IMR-90 (cell line): Measurements from ENCODE around the gene KCNH5. TPM values are rescaled to one million over a fixed set of nuclear protein-coding genes. Genes with fewer than 3 reads are reported as not detected.

Experiments
- ATAC-seq: fragments of 200-7000 bp; cut with Tn5 transposase; 2 replicates; pipeline ENCODE4 v1.9.1; 2020; ENCODE audit warnings: low read depth, mild to moderate bottlenecking, moderate library complexity
- BruUV-seq: library from RNA; stranded (reverse); fragments of 400-500 nt; replicated peaks from 2 replicates; lab custom pipeline; 2021; lab: Mats Ljungman, UMichigan
- CTCF ChIA-PET: fragments of 300-600 bp; formaldehyde crosslinking; extraction: SDS; loops from one replicate; lab custom pipeline; 2021; ENCODE audit warnings: antibody characterized with exemption; lab: Yijun Ruan, JAX
- POLR2A ChIA-PET: fragments of 300-600 bp; sonication (Branson Sonifier 250); formaldehyde crosslinking; loops from one replicate; lab custom pipeline; 2022; ENCODE audit warnings: antibody characterized with exemption; ENCODE audit not compliant: unreplicated experiment; lab: Charles Lee
- DNase-seq: peaks from one replicate; pipeline ENCODE4 v3.0.0; 2013
- H2AFZ ChIP-seq: replicated peaks from 2 replicates; pipeline ENCODE3; 2013; ENCODE audit warnings: low read length, mild to moderate bottlenecking; ENCODE audit not compliant: poor library complexity
- H2AK5ac ChIP-seq: 2 replicates; pipeline ENCODE4 v1.6.1; 2013; ENCODE audit warnings: low read depth, low read length, inconsistent platforms
- H2AK9ac ChIP-seq: replicated peaks from 2 replicates; pipeline ENCODE3; 2013; ENCODE audit warnings: mild to moderate bottlenecking, low read depth, low read length, moderate library complexity; ENCODE audit not compliant: poor library complexity
- H2BK120ac ChIP-seq: 2 replicates; pipeline ENCODE4 v1.6.1; 2013; ENCODE audit warnings: low read depth, low read length, inconsistent platforms
- H2BK15ac ChIP-seq: 3 replicates; pipeline ENCODE4 v1.6.1; 2013; ENCODE audit warnings: low read depth, low read length, inconsistent platforms
- H2BK20ac ChIP-seq: 2 replicates; pipeline ENCODE4 v1.6.1; 2013; ENCODE audit warnings: low read depth, mild to moderate bottlenecking, inconsistent platforms, low read length, moderate library complexity
- H2BK5ac ChIP-seq: 2 replicates; pipeline ENCODE4 v1.6.1; 2013; ENCODE audit warnings: mild to moderate bottlenecking, low read depth, low read length, inconsistent platforms; ENCODE audit not compliant: poor library complexity, severe bottlenecking
- H3K14ac ChIP-seq: replicated peaks from 2 replicates; pipeline ENCODE4 v1.6.1; 2013; ENCODE audit warnings: low read depth, low read length, inconsistent platforms
- H3K18ac ChIP-seq: 2 replicates; pipeline ENCODE4 v1.6.1; 2013; ENCODE audit warnings: low read depth, low read length, control low read depth
- H3K23ac ChIP-seq: 2 replicates; pipeline ENCODE4 v1.6.1; 2013; ENCODE audit warnings: low read depth, low read length, inconsistent platforms
- H3K27ac ChIP-seq: 2 replicates; pipeline ENCODE4 v1.5.1; 2013; ENCODE audit warnings: mild to moderate bottlenecking, control low read depth, low read length; ENCODE audit not compliant: insufficient read depth
- H3K27me3 ChIP-seq: 2 replicates; pipeline ENCODE4 v1.6.1; 2013; ENCODE audit warnings: low read length; ENCODE audit not compliant: control insufficient read depth, insufficient read depth
- H3K36me3 ChIP-seq: 2 replicates; pipeline ENCODE4 v1.6.1; 2013; ENCODE audit warnings: low read length, mixed read lengths; ENCODE audit not compliant: control insufficient read depth, insufficient read depth
- H3K4ac ChIP-seq: 2 replicates; pipeline ENCODE4 v1.6.1; 2013; ENCODE audit warnings: low read depth, low read length, inconsistent platforms
- H3K4me1 ChIP-seq: 2 replicates; pipeline ENCODE4 v1.6.1; 2013; ENCODE audit warnings: low read length, mixed read lengths; ENCODE audit not compliant: control insufficient read depth, insufficient read depth
- H3K4me2 ChIP-seq: 2 replicates; pipeline ENCODE4 v1.6.1; 2013; ENCODE audit warnings: low read depth, mild to moderate bottlenecking, control low read depth, low read length, moderate library complexity
- H3K4me3 ChIP-seq: 2 replicates; pipeline ENCODE4 v1.5.1; 2013; ENCODE audit warnings: low read depth, mild to moderate bottlenecking, control low read depth, low read length, moderate library complexity; ENCODE audit not compliant: insufficient read depth
- H3K56ac ChIP-seq: 2 replicates; pipeline ENCODE4 v1.6.1; 2013; ENCODE audit warnings: low read length, inconsistent platforms; ENCODE audit not compliant: insufficient read depth; ENCODE audit errors: extremely low read depth
- H3K79me1 ChIP-seq, 2 experiments: 2 replicates each; pipeline ENCODE4 v1.6.1; 2013; ENCODE audit warnings: low read length in 2 of 2, inconsistent platforms in 1 of 2, low read depth in 1 of 2
- H3K9ac ChIP-seq: 2 replicates; pipeline ENCODE4 v1.6.1; 2013; ENCODE audit warnings: low read depth, low read length, control low read depth
- H3K9me1 ChIP-seq: 2 replicates; pipeline ENCODE4 v1.6.1; 2013; ENCODE audit warnings: low read length, inconsistent platforms; ENCODE audit not compliant: insufficient read depth
- H3K9me3 ChIP-seq: 2 replicates; pipeline ENCODE4 v1.6.1; 2013; ENCODE audit warnings: low read length; ENCODE audit not compliant: control insufficient read depth, insufficient read depth
- H4K20me1 ChIP-seq: 2 replicates; pipeline ENCODE4 v1.6.1; 2013; ENCODE audit warnings: low read length, inconsistent platforms; ENCODE audit not compliant: insufficient read depth
- H4K5ac ChIP-seq: 2 replicates; pipeline ENCODE4 v1.6.1; 2013; ENCODE audit warnings: mild to moderate bottlenecking, low read depth, low read length, control low read depth
- H4K8ac ChIP-seq, 2 experiments: 2 replicates each; pipeline ENCODE4 v1.6.1; 2013; ENCODE audit warnings: low read depth in 2 of 2, low read length in 2 of 2, control low read depth in 1 of 2, inconsistent platforms in 1 of 2
- H4K91ac ChIP-seq: 2 replicates; pipeline ENCODE4 v1.6.1; 2013; ENCODE audit warnings: low read depth, low read length, inconsistent platforms; ENCODE audit not compliant: insufficient read depth
- CHD1 ChIP-seq: IDR thresholded peaks from 2 replicates; pipeline ENCODE4 v1.6.1; 2012; ENCODE audit warnings: low read depth, low read length, improper control_type of control experiment
- NFE2L2 ChIP-seq: fragments of 150-350 bp; IDR thresholded peaks from 2 replicates; pipeline ENCODE4 v1.6.1; 2016; ENCODE audit warnings: low read depth, mild to moderate bottlenecking, low read length
- RFX5 ChIP-seq: IDR thresholded peaks from 2 replicates; pipeline ENCODE4 v1.8.0; 2012; ENCODE audit warnings: low read depth, mild to moderate bottlenecking, low read length, moderate library complexity
- WGBS, 2 experiments: methylation state at CpG; one replicate each; pipeline versions ENCODE4 v1.1.5 to v1.1.7; 2013; ENCODE audit warnings: missing lambda C conversion rate in 2 of 2; ENCODE audit not compliant: insufficient read length in 1 of 2; ENCODE audit errors: extremely low coverage in 2 of 2; 5-methylcytosine and 5-hydroxymethylcytosine counted together
- dilution Hi-C: fragments of 300-500 bp; cut with HindIII; formaldehyde crosslinking; loops from one replicate; pipeline ENCODE4 v1.14.3; 2018; ENCODE audit warnings: low sequenced_read_pairs; ENCODE audit not compliant: unreplicated experiment
- in situ Hi-C: fragments of 300-500 bp; cut with MboI; formaldehyde crosslinking; loops from 3 replicates; pipeline ENCODE4 v1.14.3; 2019; ENCODE audit warnings: low sequenced_read_pairs, inconsistent platforms, mixed read lengths
- intact Hi-C: fragments of 100-400 bp; cut with micrococcal nuclease; formaldehyde crosslinking; loops from 2 replicates; pipeline ENCODE4 v1.10.0; 2022
- polyA plus RNA-seq, 3 experiments: library from polyadenylated mRNA; depleted of rRNA; stranded (reverse); fragments of >200 nt; gene quantifications; 2 replicates each; pipeline ENCODE4 v1.2.3, GENCODE V29; 2012; ENCODE audit warnings: low replicate concordance in 1 of 3
- total RNA-seq: library from RNA; depleted of rRNA; stranded (reverse); fragments of >200 nt; gene quantifications from 2 replicates; pipeline ENCODE4 v1.2.3, GENCODE V29; 2012

KCNH5 gene
- total and polyA plus RNA-seq, 2 of the 4 experiments (the other 2 are of a cell fraction): under 0.01 to 0.03 TPM

- no peak for TF ChIP-seq RFX5
- TF ChIP-seq CHD1: no peak
- no peak for TF ChIP-seq NFE2L2
These were observed 355.5 kb downstream of the KCNH5 start (continued) for GRCh38 chr14:62689733-62690132.

DNA sequence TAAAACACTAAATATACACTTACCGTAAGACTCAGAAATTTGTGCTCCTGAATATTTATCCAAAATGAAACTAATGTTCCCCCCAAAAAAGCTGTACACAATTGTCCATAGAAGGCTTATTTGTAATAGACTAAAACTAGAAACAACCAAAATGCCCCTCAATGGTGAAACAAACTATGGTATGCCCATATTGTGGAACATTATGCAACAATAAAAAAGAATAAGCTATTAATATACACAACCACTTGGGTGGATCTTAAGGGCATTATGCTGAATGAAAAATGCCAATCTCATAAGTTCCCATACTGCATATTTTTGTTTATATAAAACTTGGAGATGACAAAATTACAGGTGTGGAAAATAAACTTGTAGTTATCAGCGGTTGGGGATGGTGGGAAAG, 357.4 kb downstream of the KCNH5 start:
- no CpG with 5 or more reads among the region's 2 CpGs for WGBS, 2 experiments
- in situ Hi-C loops: no loop called here

More for the DNA sequence above, 357.4 kb downstream of the KCNH5 start:
- Histone ChIP-seq H3K23ac (no peak overlapping the region), H3K36me3 (no peaks in the 10 kb centered on the region), H3K27ac (no peak overlapping the region), H2BK15ac (no peak overlapping the region), H3K4me3 (no peak overlapping the region), H4K5ac (no peak overlapping the region), H4K8ac (no peak overlapping the region), H3K4me2 (no peak overlapping the region), H3K18ac (no peak overlapping the region), H2BK20ac (no peak overlapping the region), H3K14ac (no peak overlapping the region), H2AFZ (no peak overlapping the region), H4K91ac (no peak overlapping the region), H3K27me3 (no peaks in the 10 kb centered on the region), H2BK120ac (no peak overlapping the region), H3K79me1 (no peaks in the 10 kb centered on the region), H3K56ac (no peak overlapping the region), H2AK9ac (no peak overlapping the region), H3K4me1 (peaks cover 5% of the 10 kb centered on the region), H4K20me1 (no peaks in the 10 kb centered on the region), H3K9me3 (no peaks in the 10 kb centered on the region), H3K9ac (no peak overlapping the region), H3K9me1 (no peaks in the 10 kb centered on the region), H2BK5ac (no peak overlapping the region), H2AK5ac (no peak overlapping the region), H3K4ac (no peak overlapping the region)
- no peak for TF ChIP-seq NFE2L2
- ChIA-PET POLR2A (no interaction called here), CTCF (no interaction called here)
- BruUV-seq: no TSS peak
- ATAC-seq (no peak), DNase-seq (no peak)
- dilution Hi-C loops: no loop called here
- intact Hi-C loops: no loop called here
